Cardiac fibroblast (primary cell): ENCODE measurements around the gene LNX1.

ENCODE experiments used
- DNase-seq, 2 donors: peaks; one replicate each; pipeline versions ENCODE4 v3.0.0 to v3.0.0-alpha.2; 2010; ENCODE audit warnings: low read depth in 2 of 2
- H3K4me3 ChIP-seq, 2 donors: replicated peaks in 1 of 2; 1 replicate in 1 of 2; 2 replicates in 1 of 2; pipeline ENCODE4 v1.5.1; 2011; ENCODE audit warnings: low read depth in 2 of 2, low read length in 2 of 2, mild to moderate bottlenecking in 2 of 2, moderate library complexity in 1 of 2
- CTCF ChIP-seq: IDR thresholded peaks from one replicate; pipeline ENCODE4 v1.5.1; 2011; ENCODE audit warnings: low read depth, mild to moderate bottlenecking, low read length, inconsistent platforms

LNX1 gene

GRCh38 chr4:53556651-53557050, 34.6 kb downstream of the LNX1 start:
- no peak for TF ChIP-seq CTCF
- no peak for DNase-seq
- H3K4me3 ChIP-seq: no peak overlapping the region

GRCh38 chr4:53553486-53554210, 37.6 kb downstream of the LNX1 start:
- no peak for DNase-seq
- H3K4me3 ChIP-seq: no peak overlapping the region
- TF ChIP-seq CTCF: no peak

GRCh38 chr4:53552711-53553110, 38.6 kb downstream of the LNX1 start:
- no peak for DNase-seq
- TF ChIP-seq CTCF: no peak
- H3K4me3 ChIP-seq: no peak overlapping the region

GRCh38 chr4:53551958-53552357, 39.3 kb downstream of the LNX1 start:
- DNase-seq: peak in 1 of 2 donors; percentile 38
- no peak for TF ChIP-seq CTCF
- H3K4me3 ChIP-seq: no peak overlapping the region

GRCh38 chr4:53551281-53551864, 39.9 kb downstream of the LNX1 start:
- H3K4me3 ChIP-seq: no peak overlapping the region
- no peak for DNase-seq
- TF ChIP-seq CTCF: no peak

- no peak for DNase-seq
- TF ChIP-seq CTCF: no peak
Measured at GRCh38 chr4:53548662-53549061, 42.6 kb downstream of the LNX1 start.

More at GRCh38 chr4:53548662-53549061, 42.6 kb downstream of the LNX1 start:
- no peak overlapping the region for H3K4me3 ChIP-seq
